ENCODE data around the gene TRPV3. TPM values are rescaled to one million over a fixed set of nuclear protein-coding genes. Genes with fewer than 3 reads are reported as not detected.
A peak's percentile ranks its signal among the peaks of the same experiment; 100 is the strongest.
"Not testable (repeated sequence)": the region's sequence is repeated elsewhere in the genome, so short reads cannot be mapped to it uniquely, and the experiment has no call there.

Gene TRPV3
- 1.2 TPM for polyA plus RNA-seq (ENCODE audit: insufficient read length)

- no peak for DNase-seq
These were observed at the start of gene TRPV3 for GRCh38 chr17:3557768-3558583. Gene TRPV3, minus strand, starts transcription at chr17:3557812. Its CDS starts 2,962 bp downstream, at chr17:3554850.

GRCh38 chr17:3603870-3604259 lies 46.3 kb upstream of the TRPV3 start:
- no peak for DNase-seq

DNA sequence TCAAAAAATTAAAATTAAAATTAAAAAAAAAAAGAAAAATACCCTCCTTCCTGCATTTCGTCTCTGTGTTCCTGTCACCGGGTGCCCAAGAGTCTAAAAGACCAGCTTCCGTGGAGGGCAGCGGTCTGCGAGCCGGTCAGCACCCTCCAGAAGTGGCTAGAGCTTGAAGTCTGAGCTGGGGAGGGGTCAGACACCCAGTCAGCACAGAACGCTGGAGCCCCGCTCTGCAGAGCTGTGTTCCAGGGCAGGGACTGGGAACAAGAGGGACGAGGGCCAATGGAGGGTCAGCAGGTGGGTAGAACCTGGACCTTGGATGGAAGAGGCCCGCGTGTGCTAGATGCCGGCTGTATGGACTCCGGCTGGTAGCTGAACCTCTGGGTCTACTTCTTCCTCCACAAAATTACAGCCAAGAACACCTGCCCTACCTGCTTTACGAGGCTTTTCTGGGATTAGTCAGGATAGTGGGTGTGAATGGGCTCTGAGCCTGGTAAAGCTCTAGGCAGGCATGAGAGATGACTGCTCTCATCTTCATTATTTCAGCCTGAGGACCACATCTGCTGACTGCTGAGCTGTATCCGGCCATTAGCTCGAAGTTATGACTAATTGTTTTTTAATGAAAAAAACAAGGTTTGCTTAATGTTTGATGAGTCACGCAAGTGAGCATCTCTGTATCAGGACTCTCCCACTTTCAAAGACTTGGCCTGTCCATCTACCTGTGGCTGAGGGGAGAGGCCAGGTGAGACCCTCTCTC lies 45.7 kb upstream of the TRPV3 start:
- DNase-seq: no peak

DNA sequence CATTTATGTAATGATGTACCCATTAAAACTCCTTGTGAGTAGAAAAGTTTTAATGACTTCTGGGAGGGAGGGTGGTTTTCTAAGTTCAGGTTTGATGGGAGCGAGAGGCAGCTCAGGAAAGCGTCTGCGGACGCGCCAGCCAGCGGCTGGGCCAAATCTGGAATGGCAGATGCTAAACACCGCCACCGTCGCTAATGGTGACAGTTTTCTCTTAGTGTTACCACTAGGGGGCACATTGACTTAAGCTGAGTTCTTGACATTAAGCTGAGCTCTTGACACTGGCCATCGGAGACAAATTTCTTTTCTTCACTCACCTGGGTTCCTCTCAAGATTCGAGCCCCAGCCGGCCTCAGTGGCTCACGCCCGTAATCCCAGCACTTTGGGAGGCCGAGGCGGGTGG lies 44.9 kb upstream of the TRPV3 start:
- DNase-seq: no peak

- no peak for DNase-seq
These were observed 43.1 kb upstream of the TRPV3 start for GRCh38 chr17:3600529-3601205.

- DNase-seq: no peak
These were observed 40.5 kb upstream of the TRPV3 start for GRCh38 chr17:3598078-3598477.

DNA sequence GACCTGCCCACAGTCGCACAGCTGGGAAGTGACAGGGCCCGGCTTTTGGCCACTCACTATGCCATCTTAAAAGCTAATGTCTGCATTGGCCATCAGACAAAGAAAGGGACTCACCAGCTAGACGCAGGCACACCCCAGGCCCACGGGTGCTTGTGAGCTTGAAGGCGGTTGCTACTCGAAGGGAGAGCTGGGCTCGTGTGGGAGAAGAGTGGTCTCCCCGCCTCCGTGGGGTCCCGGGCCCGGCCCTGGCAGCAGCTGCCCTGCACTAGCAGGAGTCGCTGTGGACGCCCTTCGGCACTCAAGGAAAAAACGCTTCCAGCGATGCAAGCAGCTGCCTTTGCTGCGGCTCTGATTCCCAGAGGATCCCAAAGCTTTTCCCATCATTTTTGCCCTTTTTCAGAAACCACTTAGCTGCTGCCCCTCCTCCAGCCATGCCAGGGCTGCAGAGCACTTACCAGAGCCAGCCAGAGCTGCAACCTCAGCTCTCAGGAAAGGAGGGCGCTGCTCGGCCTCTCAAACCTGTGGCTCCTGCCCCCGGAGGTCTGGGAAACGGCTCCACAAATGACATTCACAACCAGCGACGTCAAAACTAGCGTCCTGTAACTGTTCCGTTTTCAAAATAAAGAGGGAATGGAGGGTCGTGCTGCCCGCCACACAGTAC lies 39.3 kb upstream of the TRPV3 start:
- no peak for DNase-seq

GRCh38 chr17:3594976-3595375 lies 37.4 kb upstream of the TRPV3 start:
- DNase-seq: no peak

DNA sequence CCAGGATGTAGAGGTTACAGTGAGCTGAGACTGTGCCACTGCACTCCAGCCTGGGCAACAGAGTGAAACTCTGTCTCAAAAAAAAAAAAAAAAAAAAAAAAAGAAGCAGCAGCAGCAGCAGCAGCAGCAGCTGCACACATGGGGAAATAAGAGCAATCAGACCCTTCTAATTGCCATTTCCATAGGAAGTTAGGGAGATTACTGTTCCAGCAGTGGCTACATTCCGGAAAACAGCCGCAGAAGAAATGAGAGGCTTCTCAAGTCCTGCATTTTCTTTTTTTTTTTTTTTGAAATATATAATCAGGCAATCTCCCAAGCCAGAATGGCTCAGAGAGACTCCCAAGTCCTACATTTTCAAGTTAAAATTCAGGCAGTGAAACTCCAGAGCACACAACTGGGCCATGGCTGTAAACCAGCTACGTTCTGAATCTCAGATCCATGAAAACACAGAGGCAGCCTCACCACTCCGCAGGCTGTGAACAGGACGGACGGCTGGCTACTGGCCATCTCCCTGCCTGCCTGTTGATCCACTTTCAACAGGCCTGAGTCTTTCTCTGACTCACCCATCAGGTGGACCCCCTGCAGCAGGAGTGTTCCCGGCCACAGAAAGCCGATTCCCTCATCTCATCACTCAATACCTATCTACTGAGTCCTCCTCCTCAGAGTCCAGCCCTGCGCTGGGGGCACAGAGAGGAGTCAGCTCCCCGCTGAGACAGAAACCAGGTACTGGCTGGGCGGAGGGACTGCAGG lies 36.6 kb upstream of the TRPV3 start:
- DNase-seq: peak; percentile 21

GRCh38 chr17:3593384-3593783 lies 35.8 kb upstream of the TRPV3 start:
- no peak for DNase-seq

- DNase-seq: no peak
These were observed 34.7 kb upstream of the TRPV3 start for GRCh38 chr17:3592216-3592860.

GRCh38 chr17:3590768-3591167 lies 33.2 kb upstream of the TRPV3 start:
- DNase-seq: no peak

- DNase-seq: no peak
These were observed 32.6 kb upstream of the TRPV3 start for GRCh38 chr17:3590231-3590630.

- no peak for DNase-seq
These were observed 32.2 kb upstream of the TRPV3 start for GRCh38 chr17:3589784-3590183.

- DNase-seq: no peak
These were observed 28.2 kb upstream of the TRPV3 start for GRCh38 chr17:3585826-3586225.

- no peak for DNase-seq
These were observed 25.8 kb upstream of the TRPV3 start for GRCh38 chr17:3583456-3583855.

GRCh38 chr17:3582915-3583314 lies 25.3 kb upstream of the TRPV3 start:
- DNase-seq: no peak

DNA sequence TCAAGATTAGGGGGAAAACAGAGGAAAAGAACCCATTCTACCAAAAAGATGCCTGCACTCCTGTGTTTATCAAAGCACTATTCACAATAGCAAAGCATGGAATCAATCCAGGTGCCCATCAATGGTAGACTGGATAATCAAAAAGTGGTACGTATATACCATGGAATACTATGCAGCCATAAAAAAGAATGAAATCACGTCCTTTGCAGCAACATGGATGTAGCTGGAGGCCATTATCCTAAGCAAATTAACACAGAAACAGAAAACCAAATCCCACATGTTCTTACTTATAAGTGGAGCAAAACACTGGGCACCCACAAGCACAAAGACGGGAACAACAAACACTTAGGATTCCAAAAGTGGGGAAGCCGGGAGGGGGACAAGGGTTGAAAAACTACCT lies 21.1 kb upstream of the TRPV3 start:
- DNase-seq: not testable (repeated sequence)

DNA sequence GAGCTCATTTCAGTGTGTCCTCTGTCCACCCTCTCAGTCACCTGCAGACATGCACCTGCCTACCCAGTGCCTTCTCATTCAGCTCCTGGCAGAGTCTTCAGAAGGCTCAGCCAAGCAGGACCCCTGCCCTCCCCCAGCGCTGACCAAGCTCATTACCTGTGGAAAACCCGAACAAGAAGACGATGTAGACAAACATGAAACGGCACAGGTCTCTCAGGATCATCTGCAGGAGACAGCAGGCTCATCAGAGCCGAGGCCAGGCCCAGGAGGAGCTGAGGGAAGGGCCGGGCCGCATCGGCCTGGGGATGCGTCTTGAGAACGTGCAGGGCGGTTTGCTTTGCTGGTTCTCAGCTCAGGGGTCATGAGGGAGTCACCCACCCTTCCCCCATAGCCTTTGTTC lies 19.4 kb upstream of the TRPV3 start:
- no peak for DNase-seq

DNA sequence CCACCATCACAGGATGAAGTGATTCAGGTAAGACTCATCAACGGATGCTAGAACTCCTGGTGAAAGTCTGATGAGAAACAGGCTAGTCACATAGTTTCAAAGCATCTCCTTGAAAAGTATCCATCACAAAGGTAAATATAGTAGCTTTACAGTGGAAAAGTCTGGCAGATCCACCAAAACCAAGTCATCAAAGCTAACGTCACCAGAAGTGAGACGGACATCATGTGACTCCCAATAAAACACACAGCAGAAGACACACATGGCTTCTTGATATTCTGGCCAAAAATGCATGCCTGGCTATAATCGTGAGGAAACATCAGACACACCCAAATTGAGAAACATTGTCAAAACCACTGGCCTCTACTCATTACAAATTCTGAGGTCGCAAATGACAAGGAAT lies 17.9 kb upstream of the TRPV3 start:
- no peak for DNase-seq

- no peak for DNase-seq
These were observed 16.6 kb upstream of the TRPV3 start for GRCh38 chr17:3574231-3574630.

Data from hindlimb muscle (tissue), 1 donor.